Hematopoietic multipotent progenitor cell treated with erythropoietin and hydrocortisone succinate and interleukin-3 and kit ligand, for 6 days (in vitro differentiated cells): ENCODE measurements around the gene SFT2D3.
"Not testable (repeated sequence)": the region's sequence is repeated elsewhere in the genome, so short reads cannot be mapped to it uniquely, and the experiment has no call there.

ENCODE experiments used
- DNase-seq: peaks from one replicate; pipeline ENCODE4 v3.0.0-alpha.2; 2015

Gene SFT2D3

DNA sequence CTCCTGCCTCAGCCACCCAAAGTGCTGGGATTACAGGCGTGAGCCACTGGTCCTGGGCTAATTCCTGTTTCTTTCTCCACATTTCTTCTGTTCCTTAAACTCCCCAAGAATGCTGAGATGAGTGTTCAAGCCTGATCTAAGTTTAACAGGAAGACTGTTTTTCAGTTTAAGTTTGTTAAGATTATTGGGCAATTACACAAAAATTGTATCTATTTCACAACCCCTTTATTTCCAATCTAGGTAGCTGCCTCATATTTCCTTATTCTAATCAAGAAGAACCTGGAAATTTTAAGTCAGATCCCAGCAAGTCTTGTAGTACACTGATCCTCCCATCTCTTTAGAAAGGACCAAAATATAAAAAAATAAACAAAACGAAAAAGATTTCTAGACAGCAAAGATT, 11.7 kb downstream of the SFT2D3 start:
- DNase-seq, result no peak

DNA sequence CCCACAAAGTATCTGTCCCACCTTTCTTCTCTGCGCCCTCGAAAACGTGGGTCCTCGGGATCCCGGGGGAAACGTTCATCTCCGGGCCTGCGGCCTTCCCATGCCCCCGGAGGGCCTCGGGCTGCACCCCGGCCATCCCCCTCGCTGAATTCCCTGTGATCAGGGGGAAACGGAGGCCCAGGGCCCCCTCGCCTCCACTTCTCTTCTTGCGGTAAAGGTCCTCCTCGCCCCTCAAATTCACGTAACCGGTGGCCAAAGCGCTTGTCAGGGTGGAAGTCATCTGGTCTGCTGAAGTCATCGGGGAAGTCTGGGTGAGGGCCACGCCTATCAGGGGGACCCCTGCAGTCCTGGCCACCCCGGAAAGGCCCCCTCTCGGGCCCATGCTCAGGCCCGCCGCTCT, 12.3 kb downstream of the SFT2D3 start:
- DNase-seq, result no peak

DNA sequence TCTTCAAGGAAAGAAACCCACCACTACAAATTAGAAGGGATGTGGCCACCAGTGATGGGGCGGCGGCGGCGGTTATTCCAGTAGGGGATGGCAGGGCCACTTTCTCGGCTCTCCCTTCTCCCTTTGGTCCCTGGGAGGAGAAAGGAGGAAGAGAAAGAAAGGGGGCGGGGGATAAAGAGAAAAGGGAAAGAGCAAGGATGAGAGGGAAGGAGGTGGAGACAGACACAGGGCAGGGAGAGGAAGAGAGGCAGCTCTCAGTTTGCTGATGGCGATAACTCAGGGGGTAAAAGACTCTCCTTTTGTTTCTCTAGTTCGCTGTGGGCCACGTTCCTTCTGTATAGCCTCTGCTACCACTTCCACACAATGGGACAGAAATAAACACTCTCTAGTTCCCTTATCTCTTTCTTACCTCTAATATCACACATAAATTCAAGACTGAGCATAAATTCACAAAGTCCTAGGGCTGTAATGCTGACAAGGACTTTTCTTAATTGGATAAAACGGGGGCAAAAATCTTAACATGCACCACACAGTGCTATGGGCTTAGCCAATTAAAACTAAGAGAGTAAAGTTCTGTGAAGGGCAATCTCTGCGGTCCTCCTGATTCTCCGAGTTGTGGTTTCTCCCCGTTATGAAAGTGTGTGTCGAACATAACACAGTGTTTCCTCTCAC, 14.6 kb downstream of the SFT2D3 start:
- no peak for DNase-seq

DNA sequence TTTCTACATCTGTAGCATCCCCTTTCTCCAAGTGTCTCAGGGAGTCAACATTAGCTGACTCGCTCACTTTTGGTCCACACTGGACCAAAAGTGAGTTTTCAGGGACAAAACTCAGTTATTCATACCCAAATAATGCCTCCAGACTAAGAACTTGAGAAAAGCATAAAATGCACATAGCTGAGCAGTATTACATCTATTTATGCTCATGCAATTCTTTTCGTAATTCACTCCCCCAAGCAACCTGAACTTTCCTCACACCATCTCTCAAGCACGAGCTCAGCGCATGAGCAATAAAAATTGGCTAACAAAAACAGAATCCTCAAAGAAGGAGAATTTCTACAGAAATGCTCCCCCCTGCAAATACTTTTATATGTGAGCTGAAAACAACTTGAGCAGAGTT, 17.0 kb downstream of the SFT2D3 start:
- DNase-seq, result no peak

DNA sequence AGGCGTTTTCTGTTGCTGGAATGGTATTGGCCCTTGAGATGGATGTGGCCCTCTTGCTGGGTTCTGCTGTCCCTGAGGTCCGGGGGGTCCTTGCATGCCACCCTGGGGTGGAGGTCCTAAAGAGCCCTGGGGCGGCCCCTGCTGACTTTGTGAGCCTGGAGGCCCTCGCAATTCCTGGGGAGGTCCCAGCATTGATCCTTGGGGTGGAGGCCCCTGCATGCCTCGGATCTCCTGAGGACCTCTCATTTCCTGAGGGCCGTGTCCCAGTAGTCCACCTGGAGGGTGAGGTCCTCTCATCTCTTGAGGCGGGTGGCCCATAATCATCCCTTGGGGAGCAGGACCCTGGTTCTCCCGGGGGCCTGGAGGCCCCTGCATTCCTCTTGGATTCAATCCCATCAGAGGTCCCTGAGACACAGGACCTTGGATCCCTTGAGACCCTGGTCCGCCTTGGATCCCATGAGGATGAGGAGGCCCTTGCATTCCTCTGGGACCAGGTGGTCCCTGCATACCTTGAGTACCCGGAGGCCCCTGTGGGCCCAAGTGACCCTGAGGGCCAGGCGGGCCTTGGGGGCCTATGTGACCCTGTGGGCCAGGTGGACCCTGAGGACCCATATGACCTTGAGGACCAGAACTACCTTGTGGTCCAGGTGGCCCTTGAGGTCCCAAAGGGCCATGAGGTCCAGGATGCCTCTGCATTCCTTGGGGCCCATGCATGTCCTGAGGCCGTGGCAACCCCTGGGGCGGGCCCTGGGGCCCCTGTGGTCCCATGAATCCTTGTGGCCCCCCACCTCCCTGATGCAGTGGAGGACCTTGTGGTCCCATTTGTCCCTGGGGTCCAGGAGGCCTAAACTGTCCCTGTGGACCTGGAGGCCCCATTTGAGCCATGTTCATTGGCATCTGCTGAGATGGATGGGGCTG, 18.3 kb downstream of the SFT2D3 start:
- DNase-seq, result no peak

DNA sequence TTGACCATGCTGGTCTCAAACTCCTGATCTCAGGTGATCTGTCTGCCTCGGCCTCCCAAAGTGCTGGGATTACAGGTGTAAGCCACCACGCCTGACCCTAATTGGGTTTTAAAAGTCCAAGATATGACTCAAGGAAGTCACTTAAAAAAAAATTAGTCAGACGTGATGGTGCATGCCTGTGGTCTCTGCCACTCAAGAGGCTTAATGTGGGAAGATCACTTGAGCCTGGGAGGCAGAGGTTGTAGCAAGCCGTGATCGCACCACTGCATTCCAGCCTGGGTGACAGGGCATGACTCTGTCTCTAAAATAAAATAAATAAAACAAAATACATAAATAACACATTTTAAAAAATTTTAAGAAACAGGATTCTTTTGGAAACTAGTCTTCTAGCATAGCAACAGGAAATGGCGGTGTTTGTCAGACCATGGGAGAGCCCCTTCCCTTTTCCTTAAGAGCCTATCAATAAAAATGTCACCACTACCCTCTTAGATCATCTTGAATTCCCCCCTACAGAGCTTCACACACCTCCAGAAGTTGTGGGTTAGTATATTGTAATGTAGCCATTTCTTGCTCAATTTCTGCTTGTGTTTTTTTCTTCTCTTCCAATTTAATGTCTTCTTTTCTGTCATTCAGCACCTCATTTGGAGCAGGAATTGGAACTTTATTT, 20.1 kb downstream of the SFT2D3 start:
- DNase-seq, result no peak

DNA sequence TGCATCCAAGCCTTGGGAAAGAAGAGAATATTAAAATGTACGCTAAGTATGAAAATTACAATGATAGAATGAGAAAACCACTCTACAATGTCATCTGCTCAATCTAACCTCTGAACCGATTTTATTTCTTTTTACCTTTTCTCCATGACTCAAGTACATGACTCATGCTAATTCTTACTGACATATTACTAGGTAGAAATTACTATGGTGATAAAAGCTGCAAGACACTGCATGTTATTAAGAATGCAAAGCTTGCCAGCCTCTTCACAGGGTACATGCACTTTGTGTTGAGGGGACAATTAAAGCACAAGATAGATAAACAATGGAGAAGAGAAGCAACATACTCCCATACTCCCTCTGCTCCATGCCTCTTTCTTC, 20.7 kb downstream of the SFT2D3 start:
- no peak for DNase-seq

DNA sequence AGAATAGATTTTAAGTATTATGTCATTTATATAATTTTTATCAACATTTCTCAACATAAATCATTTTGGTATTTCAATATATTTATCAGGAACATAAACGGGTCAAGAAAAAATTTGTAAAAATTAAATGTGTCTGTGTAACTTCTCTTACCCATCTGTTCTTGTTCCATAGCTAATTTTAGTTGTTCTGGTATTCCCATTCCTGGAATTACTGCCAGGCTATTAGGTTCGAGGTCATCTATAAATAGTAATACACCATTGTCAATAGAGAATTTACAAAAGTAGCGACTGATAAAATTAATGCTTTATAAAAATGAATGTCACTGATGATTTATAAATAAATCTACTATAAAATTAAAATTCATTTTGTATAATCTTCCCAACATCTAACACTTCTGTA, 21.5 kb downstream of the SFT2D3 start:
- DNase-seq, result no peak

DNA sequence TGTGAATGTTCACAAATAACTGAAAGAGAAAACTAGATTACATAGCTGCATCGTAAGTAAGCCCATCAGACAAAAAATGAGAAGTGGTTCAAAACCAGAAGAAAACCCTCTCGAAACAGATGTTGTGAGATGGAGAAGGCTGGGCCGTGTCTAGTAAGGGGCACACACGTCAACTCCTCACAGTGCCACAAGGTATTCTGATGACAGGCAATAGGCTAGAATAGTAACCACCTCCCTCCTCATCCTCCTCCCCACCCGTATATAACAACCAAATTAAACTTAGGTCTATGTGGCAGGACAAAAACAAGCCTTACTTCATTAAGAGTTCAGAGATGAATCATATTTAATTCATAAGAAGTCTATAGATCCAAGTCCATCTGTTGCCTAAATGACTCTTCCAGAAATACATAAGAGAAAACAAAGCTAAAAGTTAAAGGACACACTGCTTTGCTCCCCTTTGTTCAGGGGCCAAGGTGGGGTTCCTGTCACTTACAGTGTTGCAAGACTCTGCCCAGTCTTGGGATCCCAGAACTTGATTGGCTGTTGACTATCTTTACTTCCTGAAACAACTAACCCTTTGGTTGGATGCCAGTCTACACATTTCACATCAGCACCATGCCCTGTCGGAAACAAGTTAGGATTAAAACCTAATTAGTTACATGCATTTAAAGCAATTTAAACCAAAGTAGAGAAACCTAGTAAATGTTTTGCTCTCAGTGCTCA, 25.0 kb downstream of the SFT2D3 start:
- DNase-seq, result no peak

DNA sequence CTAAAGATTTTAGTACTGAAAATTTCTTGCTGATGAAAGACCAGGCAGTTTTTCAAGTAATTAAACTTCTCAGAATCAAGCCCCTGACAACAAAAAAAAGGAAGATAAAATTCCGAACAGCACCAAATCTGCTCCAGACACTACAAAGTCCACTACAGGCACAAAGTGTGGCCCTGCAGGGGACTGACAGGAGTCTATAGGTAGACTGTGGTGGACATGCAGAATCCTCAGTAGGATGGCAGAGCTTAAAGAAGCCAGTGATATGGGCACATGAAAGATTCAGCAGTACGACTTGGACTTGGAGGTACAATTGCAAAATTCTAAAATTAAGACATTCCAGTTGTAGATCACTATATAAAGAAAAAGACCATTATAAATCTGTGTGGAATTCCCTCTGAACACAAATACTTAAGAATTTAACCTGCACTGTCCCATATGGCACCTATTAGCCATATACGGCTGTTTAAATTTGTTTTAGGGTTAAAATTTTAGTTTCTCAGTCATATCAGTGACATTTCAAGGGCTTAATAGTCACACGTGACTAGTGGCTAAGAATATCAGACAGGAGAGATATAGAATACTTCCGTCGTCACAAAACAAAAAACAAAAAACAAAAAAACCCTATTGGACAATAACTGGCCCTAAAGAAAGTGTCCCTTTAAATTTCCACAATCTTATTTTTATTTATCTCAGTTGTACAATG, 32.0 kb downstream of the SFT2D3 start:
- DNase-seq, result no peak

DNA sequence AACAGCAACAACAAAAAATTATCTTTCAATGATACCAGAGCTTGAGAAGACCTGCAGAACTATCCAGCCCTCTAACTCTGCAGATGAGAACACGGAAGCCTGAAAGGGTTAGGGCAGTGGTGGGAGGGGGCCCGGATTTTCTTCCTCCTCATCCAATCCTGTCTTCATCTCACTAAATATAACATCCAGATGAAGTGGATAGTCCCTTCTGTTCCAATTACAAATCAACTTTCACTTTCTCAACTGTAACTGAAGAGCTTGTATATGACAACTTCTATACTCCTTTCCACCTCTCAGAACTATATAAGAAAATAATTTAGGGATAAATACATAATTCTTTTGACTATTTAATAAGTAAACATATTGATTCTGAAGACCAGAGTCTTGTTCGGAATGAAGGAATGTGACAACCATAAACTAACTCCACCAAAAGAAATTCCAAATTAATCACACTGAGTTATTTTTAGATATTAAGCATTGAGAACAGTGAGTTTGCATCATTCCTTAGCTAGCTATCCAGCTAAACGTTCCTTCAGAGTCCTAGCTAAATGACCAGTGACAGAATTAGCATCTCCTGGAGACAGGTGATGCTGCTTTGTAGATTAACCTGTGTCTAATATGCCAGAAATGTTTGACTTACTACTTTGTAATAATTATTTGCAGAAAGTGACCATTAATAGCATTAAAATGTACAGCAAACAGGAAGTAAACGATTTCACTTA, 32.7 kb downstream of the SFT2D3 start:
- DNase-seq, result no peak

DNA sequence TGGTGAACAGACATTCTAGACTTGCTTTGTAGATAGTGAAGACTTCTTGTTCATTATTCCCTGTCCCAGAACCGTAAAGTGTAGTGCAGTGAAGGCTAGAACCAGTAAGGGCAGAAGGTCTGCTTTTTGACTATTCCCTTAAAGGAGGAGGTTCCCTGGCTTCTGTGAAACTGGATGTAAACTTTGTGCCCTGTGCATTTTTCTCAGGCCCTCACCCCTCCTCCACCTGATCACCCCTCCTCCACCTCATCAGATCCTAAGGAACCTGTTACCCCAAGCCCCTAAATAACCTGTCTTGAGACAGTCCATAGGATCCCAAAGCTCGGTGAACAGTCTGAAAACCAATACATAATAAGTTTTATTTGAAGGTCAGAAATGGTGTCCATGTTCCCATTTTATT, 33.7 kb downstream of the SFT2D3 start:
- DNase-seq, result no peak

DNA sequence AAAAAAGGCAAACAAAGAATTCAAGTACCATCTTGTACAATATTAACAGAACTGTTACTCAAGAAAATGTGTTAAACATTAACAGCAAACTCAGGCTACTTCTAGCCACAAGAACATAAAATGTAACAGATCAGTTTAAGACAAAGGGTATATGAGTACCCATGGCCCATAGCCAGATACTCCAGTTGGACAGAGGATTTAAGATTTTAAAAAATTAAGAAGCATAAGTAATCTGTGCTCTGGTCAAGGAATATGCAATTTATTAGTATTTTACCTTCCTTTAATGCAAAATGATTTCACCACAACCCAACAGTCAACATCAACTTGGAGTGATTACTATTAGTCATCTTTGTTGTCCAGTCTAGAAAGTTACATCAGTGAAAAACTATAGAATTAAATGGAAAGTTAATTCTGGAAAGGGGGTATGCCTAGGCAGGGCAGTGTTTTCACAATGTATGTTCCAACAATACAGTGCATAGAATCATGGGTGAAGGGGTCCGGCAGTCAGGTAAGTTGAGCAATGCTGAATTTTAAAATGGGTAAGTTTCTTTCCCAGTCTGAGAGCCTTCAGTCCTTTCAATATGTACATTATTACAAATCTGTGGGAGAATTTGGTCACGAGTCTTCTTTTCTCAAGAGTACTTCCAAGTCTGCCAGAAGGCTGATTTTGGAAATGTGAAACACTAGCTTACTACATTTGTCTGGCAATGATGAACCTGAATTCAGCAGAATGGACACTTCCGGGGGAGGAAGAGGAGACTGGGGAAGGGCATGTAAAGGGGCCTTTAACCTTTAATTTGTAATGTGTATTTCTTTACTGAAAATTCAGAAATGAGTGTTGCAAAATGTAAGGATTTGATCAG, 34.5 kb downstream of the SFT2D3 start:
- DNase-seq, result no peak

DNA sequence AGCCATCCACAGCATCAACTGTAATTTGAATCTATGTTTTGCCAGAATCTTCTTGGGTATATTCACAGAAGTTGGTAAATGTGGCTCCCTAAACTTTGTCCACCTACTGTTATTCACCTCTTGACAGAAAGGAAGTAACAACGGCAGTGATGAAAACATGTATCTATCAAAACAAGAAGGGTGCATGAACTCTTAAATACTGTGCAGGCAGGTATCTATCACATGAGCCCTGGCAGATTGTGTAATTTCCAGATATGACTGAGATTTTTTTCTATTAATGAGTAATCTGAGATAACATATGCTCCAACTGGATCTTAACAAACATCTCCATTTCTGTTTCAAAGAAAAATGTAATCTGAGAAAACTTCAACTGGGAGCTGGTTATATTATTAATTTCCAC, 36.6 kb downstream of the SFT2D3 start:
- DNase-seq, result no peak

DNA sequence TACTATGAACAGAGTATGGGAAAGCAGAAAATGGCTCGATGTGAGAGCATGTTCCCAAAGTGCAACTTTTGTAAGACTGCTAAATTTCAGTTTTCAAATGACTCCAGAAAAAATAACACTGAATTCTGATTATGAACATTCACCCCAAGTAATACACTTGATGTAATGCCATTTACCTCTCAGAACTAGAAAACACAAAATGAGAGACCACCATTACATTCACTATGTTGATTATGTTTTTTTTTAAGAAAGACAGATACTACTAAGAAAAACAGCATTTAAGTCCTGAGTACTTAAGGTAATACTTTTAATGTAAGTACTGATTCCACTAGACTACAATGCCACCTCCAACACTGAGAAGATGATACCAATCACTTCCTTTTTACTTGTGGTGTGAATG, 38.5 kb downstream of the SFT2D3 start:
- no peak for DNase-seq

DNA sequence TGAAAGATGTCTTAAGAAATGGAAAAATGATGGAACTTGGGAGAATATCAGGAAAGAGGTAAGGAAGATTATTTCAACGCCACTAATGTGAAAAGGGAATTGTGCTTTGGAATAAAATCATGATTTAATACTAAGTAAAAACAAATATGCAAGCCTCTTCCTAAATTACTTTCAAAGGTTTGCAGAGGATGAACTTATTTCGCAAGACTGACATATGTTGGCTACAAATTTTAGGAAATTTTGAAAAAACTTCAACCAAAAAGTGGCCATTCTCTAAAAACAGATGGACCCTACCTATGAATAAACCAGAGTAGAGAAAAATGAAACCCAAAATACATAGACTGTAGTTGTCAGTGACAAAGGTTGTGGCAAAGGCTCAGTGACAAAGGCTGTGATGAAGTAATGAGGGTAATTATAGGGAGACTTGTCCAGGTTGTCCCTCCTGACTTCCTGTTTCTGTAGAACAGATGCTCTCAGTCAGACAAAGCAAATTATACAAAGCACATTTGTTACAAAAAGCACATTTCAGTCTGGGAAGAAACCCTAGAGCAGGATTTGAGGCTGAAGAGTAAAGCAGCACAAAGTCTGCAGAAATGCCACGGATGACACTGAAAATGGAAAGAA, 39.5 kb downstream of the SFT2D3 start:
- DNase-seq, result no peak

DNA sequence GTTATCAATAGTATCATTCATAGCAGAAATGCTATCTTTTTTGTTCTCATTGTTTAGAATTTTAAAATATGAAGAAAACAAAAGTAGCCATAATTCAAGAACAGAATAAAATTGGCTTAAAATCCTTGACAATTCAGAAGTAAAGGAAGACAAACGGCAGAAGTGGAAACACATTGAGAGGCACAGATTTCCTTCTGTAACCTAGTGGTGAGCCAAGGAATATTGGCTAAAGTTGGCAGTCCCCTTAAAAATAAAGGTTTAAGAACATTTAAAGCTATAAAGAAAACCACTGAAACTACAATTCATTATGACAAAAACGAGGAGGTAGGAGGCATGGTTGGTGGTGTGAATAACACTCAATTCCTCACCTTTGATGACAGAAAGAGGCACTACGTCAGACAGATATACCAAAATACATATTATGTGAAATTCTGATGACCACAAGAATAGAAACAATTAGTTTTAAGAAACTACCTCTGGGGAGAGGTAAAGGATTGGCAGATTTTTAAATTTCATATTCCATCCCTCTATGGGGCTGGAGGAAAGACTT, 42.3 kb downstream of the SFT2D3 start:
- DNase-seq, result no peak

DNA sequence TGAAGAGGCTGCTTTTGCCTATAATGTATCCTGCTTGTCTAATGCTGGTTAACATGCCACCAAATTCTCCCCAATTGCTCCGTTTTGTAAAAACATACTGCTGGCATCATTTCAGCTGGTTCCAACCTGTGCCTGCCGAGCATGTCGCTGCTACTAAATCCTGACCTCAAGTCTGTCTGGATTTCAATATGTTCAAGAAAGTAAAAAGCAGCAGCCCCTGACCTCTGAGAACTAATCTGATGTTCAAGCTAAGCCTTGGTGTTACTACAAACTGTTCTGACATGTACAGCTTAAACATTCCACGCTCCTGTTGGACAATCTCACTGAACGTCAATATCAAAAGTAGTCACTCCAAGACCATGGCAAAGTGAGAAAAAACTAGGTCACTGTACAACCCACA, 46.3 kb downstream of the SFT2D3 start:
- no peak for DNase-seq

DNA sequence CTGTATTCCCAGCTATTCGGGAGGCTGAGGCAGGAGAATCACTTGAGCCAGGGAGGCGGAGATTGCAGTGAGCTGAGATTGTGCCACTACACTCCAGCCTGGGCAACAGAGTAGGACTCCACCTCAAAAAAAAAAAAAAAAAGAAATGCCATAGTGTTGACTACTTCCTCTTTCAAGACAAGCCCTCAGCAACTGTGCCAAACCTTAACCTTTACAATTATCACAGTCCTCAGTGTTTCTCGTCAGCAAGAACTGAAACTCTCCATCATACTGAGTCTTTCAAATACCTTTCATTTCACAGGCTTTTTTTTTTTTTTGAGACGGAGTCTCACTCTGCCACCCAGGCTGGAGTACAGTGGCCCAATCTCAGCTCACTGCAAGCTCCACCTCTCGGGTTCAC, 48.2 kb downstream of the SFT2D3 start:
- not testable (repeated sequence) for DNase-seq

DNA sequence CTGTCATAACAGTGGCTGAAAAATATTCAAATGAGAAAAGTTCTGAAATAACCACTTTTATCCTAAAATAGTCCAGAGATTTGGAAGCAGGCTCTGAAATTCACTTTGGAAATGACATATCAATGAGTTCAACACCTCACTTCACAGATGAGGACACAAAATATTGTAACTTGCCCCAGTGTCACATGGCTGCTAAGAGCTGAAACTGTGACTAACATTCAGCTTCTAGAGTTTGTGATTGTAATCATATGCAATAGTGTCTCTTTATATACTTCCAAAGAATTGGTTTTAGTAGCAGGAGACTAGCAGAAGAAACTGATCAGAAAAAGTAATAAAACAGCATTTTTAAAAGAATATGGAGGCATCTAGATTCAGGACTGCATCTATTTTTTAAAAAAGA, 52.1 kb downstream of the SFT2D3 start:
- no peak for DNase-seq
